Stimulated activated CD4-positive, alpha-beta T cell treated with anti-CD3 and anti-CD28 coated beads, Interleukin-2, amount 100 ng/mL, for 24 hours (primary cell): ENCODE results near the gene MST1.
A peak's percentile ranks its signal among the peaks of the same experiment; 100 is the strongest.
"Not testable (repeated sequence)": the region's sequence is repeated elsewhere in the genome, so short reads cannot be mapped to it uniquely, and the experiment has no call there.

ENCODE experiments used
- DNase-seq, 2 donors: peaks; one replicate each; pipeline ENCODE4 v3.0.0-alpha.2; 2020

Gene MST1

GRCh38 chr3:49700453-49701128 lies 11.3 kb upstream of the MST1 start:
- no peak for DNase-seq

GRCh38 chr3:49700014-49700413 lies 10.7 kb upstream of the MST1 start:
- DNase-seq = no peak

GRCh38 chr3:49699281-49699979 lies 10.2 kb upstream of the MST1 start:
- DNase-seq = no peak

DNA sequence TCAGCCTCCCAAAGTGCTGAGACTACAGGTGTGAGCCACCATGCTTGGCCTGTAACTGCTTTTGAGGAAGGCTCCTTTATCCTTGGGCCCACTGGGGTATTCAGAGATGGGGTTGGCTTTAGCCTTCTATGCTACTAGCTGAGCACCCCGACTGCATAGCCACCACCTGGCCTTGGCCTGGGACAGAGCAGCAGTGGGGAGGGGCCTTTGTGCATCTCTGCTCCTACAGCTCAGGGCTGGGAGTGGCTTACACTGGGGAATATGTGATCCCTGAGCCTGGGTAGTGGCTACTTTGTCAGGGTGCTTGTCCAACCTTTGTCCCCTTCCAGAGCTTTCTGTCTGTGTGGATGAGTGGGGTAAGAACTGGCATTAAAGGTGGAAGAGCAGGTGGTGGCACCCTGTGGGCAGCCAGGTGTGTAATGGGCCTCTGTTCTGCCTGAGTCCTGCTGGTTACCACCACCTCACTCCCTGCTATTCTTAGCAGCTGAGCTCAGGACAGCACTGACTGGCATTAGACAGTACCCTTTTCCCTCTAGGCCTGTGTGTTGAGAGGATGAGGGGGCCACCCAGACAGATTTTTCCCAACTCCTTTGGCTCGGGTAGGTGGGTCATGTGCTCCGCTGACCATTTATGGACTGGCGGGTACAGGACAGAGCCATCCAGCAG lies 6.2 kb upstream of the MST1 start:
- not testable (repeated sequence) for DNase-seq

- not testable (repeated sequence) for DNase-seq
Measured at GRCh38 chr3:49694409-49695070, 5.3 kb upstream of the MST1 start.

GRCh38 chr3:49691481-49691880 lies 2.2 kb upstream of the MST1 start:
- not testable (repeated sequence) for DNase-seq

- DNase-seq = not testable (repeated sequence)
Measured at GRCh38 chr3:49690856-49691255, 1.6 kb upstream of the MST1 start.

GRCh38 chr3:49689908-49690624 lies 792 bp upstream of the MST1 start:
- not testable (repeated sequence) for DNase-seq

- not testable (repeated sequence) for DNase-seq
Measured at GRCh38 chr3:49688338-49689045, 782 bp downstream of the MST1 start.

- not testable (repeated sequence) for DNase-seq
Measured at GRCh38 chr3:49687424-49687795, 1.9 kb downstream of the MST1 start.

DNA sequence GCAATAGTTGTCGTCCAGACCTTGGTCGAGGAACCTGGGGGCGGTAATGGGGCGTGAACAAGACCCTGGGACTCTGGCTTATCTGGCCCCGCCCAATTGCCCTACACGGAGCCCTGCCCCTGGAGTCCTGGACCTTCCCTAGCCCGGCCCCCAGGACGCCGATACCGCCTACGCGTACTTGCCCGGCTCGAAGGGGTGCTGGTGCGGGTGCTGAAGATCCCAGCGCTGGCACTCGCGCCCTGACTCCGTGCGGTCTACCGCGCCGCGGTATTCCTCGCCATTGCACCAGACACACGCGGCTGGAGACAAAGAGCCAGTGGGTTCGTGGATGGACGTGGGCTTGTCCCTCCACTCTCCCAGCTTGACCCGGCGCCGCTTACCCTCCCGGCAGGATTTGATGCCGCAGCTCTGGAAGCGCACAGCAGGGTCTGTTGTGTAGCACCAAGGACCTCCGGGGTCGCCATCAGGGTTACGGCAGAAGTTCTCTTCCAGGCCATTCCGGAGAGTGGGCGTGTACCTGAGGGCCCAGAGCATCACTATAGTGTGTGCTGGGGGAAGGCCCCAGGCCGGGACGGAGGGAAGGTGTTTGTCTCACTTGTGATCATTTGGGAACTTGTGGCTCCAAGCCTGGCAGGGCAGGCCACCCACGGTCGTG lies 2.4 kb downstream of the MST1 start:
- peak; percentile 47 to 64 for DNase-seq

DNA sequence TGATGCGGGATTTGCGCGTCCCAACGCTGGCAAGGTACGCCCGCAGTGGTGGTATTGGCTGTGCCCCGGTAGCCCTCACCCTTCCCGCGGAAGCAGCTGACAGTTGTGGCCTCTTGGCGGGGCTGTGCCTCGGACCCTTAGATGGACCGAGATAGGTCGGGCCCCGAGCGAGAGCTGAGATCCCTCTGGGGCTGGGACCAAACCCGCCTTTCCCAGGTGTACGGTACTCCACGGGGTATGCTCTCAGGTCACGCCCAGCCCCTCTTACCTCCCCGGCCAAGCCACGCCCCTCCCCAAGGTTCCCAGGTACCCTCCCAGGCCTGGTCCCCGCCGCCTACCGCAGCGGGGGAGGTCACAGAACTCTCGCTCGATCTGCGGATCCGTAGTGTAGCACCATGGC lies 2.9 kb downstream of the MST1 start:
- DNase-seq = peak; percentile 41 to 48

GRCh38 chr3:49685846-49686245 lies 3.4 kb downstream of the MST1 start:
- peak in 1 of 2 donors; percentile 29 for DNase-seq

- not testable (repeated sequence) for DNase-seq
Measured at GRCh38 chr3:49685103-49685502, 4.2 kb downstream of the MST1 start.

DNA sequence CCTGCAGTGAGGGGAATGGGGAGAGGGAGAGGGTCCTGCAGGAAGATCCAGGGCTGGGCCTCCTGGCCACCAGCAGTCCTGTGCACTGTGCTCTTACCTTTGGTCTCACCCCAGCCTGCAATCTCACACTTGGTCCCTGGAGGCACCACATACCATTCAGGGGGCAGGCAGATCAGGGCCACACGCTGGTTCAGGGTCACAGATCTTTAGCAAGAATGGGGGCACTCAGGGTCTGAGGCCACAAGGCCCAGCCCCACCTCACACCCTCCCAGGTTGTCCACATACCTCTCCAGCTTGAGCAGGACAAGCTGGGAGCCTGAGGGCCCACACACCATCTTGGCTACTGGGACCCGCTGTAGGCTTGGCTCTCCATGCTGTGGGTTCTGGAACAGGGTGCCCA lies 4.8 kb downstream of the MST1 start:
- not testable (repeated sequence) for DNase-seq

DNA sequence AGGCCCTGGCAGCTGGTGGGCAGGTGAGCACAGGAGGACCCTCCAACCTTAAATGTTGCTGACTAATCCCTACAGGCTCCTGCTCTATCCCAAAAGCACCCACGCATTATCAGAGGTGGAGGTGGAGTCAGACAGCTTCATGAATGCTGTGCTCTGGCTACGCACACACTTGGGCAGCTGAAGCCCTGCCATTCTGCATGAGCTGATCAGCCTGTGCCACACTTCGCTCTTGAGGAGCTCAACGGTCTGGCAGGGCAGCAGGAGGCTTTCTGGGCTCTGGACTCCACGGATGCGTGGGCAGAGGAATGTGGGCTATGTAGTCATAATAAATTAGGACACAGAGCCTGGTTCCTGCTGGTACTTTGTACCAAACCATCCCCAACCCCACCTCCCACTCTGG lies 6.1 kb downstream of the MST1 start:
- no peak for DNase-seq

- DNase-seq = no peak
Measured at GRCh38 chr3:49681543-49681942, 7.7 kb downstream of the MST1 start.

GRCh38 chr3:49681232-49681522 lies 8.1 kb downstream of the MST1 start:
- no peak for DNase-seq

GRCh38 chr3:49680493-49681231 lies 8.6 kb downstream of the MST1 start:
- no peak for DNase-seq

DNA sequence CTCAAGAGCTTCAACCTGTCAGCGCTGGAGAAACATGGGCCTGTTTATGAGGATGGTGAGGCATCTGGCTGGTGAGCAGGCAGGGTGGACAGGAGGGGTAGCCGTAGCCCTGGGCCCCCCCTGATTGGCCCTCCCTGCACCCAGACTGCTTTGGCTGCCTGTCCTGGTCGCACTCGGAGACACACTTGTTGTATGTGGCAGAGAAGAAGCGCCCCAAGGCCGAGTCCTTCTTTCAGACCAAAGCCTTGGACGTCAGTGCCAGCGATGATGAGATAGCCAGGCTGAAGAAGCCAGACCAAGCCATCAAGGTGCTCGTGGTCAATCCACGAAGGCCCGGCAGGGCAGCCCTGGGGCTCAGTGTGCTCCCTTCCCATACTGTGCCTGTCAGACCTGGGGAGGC lies 13.4 kb downstream of the MST1 start:
- no peak for DNase-seq

DNA sequence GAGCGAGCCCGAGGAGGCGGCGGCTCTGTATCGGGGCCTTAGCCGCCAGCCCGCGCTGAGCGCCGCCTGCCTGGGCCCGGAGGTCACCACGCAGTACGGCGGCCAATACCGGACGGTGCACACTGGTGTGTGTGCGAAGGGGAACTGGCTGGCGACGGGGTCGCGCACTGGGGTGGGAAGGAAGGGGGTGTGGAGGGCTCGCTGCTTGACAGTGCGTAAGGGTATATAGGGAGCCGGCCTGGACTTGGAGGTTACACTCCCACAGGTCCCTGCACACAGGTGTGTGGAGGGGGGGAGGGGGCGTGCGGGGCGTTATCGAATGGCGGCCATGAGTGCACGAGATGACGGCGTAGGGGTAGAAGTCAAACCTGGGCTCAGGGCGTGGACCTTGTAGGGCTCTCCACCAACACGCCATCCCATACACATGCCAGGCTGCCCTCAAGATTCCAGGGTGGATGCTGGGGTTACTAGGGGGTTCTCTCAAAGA lies 14.7 kb downstream of the MST1 start:
- peak; percentile 30 to 53 for DNase-seq
